H1 (cell line): ENCODE results near the gene MAPK1.
"Not testable (repeated sequence)": the region's sequence is repeated elsewhere in the genome, so short reads cannot be mapped to it uniquely, and the experiment has no call there.

Experiments
- SP1 ChIP-seq: IDR thresholded peaks from 2 replicates; pipeline ENCODE4 v1.6.1; 2011; ENCODE audit warnings: low read depth, low read length
- TF ChIP-seq, protein P1 (sequence below), 3 experiments: IDR thresholded peaks; 1 replicate in 2 of 3; 2 replicates in 1 of 3; pipeline versions ENCODE4 v1.5.1 to v1.6.1; 2011; ENCODE audit warnings: low read length in 3 of 3, mild to moderate bottlenecking in 3 of 3, inconsistent platforms in 2 of 3, low read depth in 1 of 3, moderate library complexity in 1 of 3; ENCODE audit not compliant: insufficient read depth in 1 of 3; ENCODE audit errors: control extremely low read depth in 1 of 3

DNA sequence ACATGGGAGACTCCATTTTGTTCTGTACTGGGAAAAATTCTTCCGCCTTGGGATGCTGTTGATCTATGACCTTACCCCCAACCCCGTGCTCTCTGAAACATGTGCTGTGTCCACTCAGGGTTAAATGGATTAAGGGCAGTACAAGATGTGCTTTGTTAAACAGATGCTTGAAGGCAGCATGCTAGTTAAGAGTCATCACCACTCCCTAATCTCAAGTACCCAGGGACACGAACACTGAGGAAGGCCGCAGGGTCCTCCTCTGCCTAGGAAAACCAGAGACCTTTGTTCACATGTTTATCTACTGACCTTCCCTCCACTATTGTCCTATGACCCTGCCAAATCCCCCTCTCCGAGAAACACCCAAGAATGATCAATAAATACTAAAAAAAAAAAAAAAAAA is 19.4 kb downstream of the MAPK1 start:
- TF ChIP-seq, protein P1, sequence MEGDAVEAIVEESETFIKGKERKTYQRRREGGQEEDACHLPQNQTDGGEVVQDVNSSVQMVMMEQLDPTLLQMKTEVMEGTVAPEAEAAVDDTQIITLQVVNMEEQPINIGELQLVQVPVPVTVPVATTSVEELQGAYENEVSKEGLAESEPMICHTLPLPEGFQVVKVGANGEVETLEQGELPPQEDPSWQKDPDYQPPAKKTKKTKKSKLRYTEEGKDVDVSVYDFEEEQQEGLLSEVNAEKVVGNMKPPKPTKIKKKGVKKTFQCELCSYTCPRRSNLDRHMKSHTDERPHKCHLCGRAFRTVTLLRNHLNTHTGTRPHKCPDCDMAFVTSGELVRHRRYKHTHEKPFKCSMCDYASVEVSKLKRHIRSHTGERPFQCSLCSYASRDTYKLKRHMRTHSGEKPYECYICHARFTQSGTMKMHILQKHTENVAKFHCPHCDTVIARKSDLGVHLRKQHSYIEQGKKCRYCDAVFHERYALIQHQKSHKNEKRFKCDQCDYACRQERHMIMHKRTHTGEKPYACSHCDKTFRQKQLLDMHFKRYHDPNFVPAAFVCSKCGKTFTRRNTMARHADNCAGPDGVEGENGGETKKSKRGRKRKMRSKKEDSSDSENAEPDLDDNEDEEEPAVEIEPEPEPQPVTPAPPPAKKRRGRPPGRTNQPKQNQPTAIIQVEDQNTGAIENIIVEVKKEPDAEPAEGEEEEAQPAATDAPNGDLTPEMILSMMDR (IDR thresholded peaks at IDR 0.05; ENCODE audit: control extremely low read depth in 1 of 3, insufficient read depth in 1 of 3, low read depth in 1 of 3, low read length in 3 of 3), result not testable (repeated sequence)
- not testable (repeated sequence) for TF ChIP-seq SP1
